SK-N-MC (cell line): ENCODE data around the gene EIF3B.

Experiments used
- EZH2 ChIP-seq: fragments of 200-600 bp; sonication (generic); IDR thresholded peaks from one replicate; pipeline ENCODE4 v1.6.1; 2017; ENCODE audit warnings: antibody characterized with exemption
- FOXP2 ChIP-seq: optimal IDR thresholded peaks from 2 replicates; pipeline ENCODE3; 2011; ENCODE audit warnings: mild to moderate bottlenecking, moderate library complexity; ENCODE audit not compliant: insufficient read depth; ENCODE audit errors: extremely low read length, control extremely low read depth
- POLR2AphosphoS5 ChIP-seq: IDR thresholded peaks from 2 replicates; pipeline ENCODE4 v1.6.1; 2012; ENCODE audit warnings: mild to moderate bottlenecking, low read depth, low read length, borderline replicate concordance

GRCh38 chr7:2359610-2360009 is 5.0 kb downstream of the EIF3B start:
- TF ChIP-seq POLR2AphosphoS5 (no peak), EZH2 (no peak), FOXP2 (no peak)
